Activated naive CD4-positive, alpha-beta T cell treated with Interleukin-2 at 50 U/mL for 16 hours (primary cell): Measurements from ENCODE around the gene CRELD2.

ENCODE experiments used
- DNase-seq: peaks from one replicate; pipeline ENCODE4 v3.0.0-alpha.2; 2020

Gene CRELD2

DNA sequence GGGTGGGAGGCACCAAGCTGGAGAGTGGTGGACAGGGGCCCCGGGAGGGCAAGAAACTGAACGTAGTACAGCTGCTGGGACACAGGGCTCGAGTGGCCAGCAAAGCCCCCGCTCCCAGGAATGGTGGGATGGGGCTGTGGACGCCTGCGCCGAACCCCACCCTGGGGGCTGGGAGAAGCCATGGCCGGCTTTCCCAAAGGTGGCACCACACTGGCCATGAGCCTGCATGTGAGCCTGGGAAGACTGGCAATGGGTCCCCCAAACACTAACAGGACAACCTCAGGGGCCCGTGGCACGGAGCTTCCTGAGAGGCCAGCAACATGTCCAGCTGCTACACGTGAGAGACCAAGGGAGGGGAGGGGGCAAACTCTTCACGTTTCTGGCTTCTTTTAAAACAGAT is 4.2 kb upstream of the CRELD2 start:
- no peak for DNase-seq

DNA sequence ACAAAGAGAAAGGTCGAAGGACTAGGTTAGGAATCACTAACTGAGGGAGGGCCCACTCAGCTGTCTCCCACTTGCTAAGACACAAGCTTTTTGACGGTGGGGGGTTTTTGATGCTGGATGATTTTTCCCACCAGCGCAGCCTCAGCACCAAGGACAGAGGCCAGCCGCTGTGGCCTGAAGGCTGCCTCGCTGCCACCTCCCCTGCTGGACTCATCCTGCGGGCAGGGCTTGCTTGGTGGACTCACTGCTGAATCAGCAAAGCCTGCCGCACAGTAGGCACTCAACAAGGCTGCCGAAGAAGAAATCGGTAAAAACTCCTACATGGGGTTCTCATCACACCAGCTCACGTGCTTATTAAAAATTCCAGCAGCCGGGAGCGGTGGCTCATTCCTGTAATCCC is 2.8 kb upstream of the CRELD2 start:
- DNase-seq: no peak

DNA sequence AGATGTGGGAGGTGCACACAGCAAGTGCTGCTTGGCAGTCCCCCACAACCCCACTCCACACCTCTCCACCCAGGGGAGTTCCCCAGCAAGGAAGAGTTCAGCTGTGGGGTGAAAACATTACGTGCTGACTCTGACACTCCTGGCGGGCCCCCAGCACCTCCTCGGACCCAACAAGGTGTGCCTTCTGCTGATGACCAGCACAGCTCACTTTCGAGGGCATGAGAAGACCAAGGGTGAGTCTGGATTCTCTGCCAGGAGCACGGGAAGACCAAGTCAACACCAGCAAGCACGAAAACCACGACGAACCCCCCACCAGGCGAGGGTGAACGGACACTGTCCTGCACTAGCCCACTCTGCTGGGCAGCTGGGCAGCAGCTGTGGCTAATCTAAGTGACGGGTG is 1.6 kb upstream of the CRELD2 start:
- DNase-seq: no peak

DNA sequence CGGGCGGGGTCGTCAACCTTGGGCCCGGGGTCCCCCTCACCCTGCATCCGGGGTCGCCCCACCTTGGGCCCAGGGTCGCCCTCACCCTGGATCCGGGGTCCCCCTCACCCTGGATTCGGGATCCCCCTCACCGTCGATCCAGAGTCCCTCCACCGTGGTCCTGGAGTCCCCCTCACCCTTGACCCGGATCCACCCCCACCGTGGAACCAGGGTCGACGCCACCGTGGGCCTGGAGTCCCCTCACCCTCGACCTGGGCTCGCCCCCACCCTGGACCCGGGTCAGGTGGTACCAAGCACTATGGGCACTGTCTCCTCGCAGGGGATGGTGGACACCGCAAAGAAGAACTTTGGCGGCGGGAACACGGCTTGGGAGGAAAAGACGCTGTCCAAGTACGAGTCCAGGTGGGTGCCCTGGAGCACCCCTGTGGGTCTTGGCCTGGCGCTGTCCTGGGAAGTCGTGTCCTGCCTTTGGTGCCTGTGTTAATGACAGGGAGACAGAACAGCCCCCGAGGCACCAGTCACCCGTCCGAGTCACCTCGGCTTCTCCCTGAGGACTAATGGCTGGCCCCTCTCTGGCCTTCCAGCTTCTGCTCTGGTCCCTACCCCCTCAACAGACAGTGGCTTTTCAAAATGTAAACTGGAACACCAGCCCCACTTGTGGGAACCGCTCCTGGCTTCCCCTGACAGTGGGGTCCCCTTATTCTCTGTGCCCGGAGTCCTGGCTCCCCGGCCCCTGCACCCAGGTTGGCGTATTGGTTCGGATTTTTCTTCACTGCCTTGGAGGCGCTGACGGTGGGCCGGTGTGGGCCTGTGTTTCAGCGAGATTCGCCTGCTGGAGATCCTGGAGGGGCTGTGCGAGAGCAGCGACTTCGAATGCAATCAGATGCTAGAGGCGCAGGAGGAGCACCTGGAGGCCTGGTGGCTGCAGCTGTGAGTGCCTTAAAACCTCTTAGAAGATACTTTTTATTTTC is 762 bp downstream of the CRELD2 start:
- DNase-seq: no peak

DNA sequence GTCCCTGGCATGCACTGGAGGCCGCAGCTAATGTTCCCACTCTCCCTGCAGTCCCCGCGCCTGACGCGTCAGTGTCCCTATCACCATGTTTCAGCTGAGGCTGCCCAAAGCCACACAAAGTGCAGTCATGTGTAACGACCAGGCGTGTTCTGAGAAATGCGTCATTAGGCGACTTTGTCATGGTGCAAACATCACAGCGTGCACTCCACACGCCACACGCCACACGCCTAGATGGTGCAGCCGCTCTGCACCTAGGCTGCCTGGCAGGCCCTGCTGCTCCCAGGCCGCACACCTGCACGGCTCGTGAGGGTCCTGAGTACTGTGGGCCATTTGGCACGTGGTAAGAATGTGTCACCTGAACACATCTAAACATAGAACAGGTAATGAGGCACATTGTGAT is 2.4 kb downstream of the CRELD2 start:
- DNase-seq: no peak

DNA sequence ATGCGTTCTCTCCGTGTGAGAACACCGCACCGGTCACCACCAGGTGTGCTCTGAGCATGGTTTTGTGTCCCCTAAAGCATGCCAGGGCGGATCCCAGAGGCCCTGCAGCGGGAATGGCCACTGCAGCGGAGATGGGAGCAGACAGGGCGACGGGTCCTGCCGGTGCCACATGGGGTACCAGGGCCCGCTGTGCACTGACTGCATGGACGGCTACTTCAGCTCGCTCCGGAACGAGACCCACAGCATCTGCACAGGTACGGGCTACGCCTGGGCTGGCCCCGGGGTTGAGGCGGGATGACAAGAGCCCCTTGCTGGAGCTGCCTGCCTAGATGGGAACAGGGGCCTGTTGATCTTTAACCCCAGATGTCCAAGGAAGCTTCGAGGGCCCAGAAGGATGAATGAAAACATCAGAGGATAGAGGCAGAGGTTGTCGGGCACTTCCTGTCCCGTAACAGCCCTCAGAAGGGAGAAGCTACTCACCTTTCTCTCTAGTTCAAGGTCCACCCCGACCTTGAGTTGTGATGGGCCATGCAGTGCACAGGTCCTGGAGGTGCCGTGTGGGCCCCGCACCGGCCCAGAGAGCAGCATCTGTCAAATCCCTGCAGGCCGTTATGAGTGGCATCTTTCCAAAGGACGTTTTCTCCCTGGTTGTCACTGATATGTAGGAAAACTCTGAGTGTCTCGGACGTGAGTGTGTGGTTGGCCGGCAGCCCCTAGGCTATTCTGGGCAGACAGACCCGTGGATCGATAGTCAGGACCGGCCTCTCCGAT is 3.3 kb downstream of the CRELD2 start:
- no peak for DNase-seq

DNA sequence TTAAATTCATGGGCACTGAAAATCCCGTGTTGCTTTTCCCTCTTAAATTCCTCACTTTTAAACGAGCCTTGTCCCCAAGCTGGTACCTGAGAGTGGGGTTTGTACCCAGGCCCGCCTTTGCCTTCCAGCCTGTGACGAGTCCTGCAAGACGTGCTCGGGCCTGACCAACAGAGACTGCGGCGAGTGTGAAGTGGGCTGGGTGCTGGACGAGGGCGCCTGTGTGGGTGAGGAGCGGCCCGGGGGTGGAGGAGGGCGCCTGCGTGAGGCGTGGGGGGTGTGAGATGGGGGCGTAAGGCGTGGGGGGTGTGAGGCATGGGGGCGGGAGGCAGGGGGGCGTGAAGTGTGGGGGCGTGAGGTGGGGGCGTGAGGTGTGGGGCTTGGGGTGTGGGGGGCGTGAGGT is 4.0 kb downstream of the CRELD2 start:
- DNase-seq: no peak

DNA sequence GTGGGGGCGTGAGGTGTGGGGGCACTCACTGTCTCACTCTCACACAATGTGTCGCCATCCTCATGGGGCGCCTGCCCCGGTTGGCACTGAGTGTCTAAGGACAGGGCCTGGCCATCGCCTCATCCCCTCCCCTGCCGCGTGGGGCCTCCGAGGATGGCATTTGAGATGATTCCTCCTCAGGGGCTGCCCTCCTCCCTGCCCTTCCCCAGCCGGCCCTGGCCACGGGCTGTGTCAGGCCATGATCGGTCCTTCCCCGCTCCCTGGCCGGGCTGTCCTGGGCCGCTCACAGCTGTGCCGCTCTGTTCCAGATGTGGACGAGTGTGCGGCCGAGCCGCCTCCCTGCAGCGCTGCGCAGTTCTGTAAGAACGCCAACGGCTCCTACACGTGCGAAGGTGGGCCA is 4.5 kb downstream of the CRELD2 start:
- DNase-seq: no peak

DNA sequence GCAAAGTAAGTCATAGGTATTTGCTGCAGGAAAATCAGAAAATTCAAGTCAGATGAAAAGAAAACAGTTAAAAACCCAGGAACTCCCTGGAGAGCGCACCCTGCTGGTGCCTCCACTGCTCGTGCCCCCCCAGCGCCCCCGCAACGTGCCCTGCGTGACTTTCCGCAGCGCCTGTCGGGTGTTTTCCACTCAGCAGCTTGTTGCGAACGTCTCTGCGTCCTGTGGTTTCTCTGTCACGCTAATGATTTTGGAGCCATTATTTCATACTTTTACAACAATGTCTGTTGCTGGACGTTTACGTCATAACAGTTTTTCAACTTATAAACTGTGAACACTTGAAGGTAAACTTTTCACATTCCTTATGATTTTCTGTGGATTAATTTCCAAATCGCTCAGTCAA is 5.0 kb downstream of the CRELD2 start:
- peak; percentile 38 for DNase-seq

DNA sequence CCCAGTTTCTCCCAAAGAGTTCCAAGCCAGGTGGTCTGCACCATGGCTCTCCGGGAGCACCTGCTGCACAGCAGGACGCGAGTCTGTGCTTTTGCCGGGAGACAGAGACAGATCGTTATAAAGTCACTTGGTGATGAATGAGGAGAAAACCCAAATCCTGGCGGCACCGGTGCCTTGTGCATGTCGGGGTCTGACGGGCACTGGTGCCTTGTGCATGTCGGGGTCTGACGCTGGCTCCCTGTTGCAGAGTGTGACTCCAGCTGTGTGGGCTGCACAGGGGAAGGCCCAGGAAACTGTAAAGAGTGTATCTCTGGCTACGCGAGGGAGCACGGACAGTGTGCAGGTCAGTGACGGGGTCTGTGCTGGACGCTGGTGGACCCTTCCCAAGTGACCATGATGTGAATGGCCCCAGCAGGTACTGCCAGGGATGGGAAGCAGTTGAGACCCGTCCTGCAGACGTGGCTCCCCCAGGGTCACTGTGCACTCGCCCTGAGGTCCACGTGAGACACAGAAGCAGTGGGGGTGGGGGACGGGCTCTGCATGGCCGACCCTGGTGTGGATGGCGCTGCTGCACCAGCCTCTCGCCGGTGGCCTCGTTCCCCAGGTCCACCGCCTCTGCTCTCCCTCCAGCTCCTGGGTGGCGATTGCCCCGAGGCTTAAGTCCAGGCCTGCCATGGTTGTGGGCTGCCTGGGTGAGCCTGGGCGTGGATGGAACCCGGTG is 5.8 kb downstream of the CRELD2 start:
- DNase-seq: no peak

DNA sequence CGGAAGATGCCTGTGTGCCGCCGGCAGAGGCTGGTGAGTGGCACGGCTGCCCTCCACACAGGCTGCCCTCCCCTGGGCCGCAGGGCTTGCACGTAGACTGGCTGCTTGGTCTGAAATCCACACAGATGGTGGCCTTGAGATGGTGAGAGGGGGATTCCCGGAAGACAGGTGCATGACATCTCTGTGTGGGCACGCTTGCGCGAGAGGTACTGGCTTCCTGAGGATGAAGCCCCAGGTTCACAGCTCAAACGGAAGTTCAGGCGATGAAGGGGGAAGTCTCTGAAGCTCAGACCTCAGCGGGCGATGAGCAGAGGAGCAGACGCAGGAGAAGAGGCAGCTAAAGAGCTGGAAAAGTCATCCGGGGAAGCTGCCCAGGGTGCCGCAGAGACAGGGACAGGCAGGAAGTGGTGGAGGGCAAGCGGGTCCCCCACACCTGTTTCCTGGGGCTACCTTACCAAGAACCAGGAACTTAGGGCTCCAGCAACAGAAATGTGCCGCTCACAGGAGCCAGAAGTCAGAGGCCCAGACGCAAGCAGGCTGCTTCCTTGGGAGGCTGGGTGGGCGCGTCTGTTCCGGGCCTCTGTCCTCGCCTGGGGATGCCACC is 7.2 kb downstream of the CRELD2 start:
- DNase-seq: peak; percentile 73

DNA sequence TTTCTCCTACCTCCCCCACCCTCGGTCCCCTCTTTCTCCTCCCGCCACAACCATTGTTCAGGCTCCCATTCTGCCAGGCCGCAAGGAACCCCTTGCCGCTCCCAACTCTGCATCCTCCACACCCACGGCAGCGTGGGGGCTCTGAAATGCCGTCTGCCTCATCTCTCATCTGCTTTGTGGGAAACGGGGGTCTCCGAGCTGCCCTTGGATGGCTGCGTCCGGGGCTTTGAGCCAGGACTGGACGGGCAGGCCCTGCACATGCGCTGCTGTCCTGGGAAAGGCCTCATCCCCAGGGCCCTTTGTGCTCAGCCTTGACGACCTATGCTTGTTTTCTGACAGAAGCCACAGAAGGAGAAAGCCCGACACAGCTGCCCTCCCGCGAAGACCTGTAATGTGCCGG is 8.5 kb downstream of the CRELD2 start:
- no peak for DNase-seq

DNA sequence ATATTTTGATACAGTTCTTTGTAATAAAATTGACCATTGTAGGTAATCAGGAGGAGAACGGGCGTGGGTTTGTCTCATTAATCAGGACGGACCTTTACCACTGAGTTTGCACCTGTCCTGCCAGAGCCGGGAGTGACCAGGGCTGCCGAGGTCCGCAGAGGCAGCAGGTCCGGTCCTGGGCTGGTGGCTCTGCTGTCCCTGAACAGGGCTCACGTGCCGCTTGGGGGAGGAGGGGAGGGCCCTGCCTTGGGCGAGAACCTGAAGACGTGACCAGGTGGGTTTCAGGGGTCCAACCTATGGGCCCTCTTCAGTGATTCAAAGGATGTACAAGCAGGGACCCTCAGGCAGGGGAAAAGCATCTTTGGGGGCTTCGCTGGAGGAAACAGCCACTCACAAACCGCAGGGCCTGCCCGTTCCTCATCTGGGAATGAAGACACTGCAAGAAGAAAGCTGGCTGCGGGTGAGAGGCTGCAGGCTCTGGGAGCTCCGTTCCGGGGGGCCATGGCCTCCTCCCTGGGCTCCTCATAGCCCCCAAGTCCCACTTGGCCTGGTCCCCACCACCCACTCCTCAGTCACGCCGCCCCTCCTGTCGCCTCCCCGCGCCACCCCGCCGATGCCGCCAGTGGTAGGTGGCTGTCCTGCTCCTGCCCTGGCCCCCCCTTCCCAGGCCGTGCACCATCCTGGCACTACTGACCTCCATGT is 9.2 kb downstream of the CRELD2 start:
- no peak for DNase-seq

DNA sequence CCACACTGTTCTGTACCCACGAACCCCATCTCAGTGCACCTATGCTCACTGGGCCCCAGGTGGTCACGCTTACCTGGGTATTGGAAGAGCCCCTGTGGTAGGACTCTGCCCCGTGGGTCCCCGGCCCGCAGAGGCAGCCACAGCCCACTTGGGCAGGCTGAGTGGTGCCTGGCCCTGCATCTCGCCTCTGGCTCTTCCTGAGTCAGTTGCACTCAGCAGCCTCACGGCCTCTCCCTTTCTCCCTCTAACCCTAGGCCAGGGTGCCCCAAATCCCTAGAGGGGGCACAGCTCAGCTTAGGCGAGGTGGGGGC is 9.7 kb downstream of the CRELD2 start:
- DNase-seq: no peak

DNA sequence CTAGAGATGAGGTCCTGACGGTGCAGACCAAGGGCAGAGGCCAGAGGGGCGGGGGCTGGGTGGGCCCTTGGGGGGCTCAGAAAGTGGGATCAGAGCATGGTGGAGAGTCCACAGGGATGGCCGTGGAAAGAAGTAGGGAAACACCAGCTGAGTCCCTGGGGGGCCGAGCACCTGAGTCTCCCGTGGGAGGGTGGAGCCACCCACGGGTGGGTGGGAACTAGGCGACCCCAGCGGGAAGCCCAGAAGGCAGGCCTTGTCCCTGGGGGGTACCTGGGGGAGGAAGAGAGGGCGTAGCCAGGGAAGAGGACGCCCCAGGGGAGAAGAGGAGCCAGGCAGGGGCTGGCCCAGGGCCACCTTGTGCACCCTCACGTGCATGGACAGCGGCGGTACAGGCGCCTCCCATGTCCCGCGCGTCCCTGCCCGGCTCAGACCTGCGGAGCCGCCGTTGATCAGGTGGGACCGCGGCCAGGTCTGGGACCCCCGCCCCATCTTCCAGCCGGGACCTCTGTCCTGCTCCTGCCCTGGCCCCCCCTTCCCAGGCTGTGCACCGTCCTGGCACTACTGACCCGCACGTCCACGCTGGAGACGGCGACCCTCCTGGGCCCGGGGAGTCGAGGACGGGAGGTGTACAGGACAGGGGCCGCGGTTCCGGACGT is 10.2 kb downstream of the CRELD2 start:
- DNase-seq: no peak

DNA sequence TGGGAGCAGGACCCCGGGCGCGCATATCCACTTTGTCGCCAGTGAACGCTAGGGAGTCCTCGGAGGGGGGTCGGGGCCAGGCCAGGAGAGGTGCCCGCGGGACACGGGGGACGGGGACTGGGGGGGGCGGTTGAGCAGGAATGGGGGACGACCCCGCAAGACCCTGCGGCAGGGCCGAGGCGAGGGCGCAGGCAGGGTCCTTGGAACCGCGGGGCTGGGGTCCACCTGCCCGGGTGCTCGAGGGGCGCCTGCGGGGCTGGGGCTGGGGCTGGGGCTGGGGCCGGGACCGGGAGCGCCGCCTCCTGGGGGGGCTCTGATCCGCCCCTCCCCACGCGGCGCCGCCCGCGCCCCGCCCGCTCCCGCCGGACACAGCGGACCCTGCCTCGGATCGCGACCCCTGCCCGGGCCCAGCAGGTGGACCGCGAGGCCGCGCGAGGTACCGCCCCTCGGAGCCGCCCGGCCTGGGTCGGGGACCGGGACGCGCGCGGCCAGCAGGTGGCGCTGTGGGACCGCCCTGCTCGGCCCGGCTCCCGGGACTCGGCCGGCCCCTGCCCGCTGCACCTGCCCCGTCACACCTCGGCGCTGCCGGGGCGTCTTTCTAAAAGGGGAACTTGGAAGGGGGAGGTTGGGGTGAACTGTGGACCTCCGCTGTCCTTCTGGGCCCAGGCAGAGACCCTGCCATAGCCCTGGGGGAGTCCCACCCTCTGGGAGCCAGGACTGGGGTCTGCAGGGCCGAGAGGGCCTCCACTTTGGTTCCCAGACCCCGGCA is 11.0 kb downstream of the CRELD2 start:
- DNase-seq: peak; percentile 80

DNA sequence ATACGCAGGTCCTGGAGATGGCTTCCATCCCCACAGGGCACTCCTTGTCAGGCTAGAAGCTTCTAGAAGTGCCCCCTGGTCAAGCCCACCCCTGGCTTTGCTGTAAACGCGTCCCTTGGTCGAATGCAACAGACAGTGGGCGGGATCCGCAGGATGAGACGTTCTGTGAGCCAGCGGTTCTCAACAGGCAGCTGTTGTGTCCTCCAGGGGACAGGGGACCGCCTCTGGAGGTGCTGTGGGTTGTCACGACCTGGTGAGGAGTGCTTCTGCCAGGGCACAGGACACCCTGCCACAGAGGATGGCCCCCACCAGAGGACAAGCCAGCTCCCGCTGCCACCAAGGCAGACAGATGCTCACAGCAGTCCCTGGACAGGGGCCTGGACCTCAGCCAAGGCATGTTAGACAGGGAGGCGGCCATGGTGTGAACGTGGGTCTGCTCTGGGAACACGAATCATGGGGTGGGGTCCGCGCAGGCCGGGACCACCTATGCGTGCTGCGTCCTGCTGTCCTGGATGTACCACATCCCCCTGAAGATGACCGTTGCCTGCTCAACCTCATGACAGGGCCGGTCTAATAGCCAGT is 11.7 kb downstream of the CRELD2 start:
- DNase-seq: no peak

DNA sequence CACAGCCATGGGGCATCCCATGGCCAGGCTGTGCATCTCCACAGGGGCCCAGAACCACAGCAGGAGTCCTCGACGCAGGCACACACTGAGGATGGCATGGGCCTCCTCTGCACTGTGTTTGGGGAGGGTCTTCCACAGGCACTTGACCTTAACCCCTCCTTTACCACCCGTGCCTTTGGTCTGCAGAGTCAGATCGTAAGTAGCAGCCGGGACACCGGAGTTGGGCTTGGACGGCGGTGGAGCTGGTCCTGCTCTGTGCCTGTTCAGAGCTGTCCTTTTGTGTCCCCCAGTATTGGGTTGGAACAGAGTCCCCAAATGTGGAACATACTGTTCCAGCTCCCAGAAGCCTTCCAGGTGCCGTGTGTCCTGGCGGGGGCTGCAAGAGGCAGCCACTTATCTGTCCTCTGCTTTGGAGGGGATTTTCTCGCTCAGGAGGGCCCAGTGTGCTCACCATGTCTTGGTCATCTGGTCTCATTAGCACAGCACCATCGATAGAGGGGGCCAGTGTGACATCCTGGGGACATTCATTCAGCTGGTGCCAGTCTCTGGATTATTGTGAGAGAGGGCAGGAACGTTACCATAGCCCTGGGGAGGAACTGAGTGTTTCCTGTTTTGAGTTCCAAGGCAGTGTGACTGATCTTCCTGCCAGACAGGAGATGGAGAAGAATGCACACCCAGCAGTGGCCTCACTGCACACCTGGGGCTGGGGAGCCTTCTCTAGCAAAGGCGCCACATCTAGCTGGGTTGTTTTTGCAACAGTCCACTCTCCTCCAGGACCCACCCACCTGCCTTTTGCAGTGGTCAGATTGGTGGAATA is 12.4 kb downstream of the CRELD2 start:
- peak; percentile 54 for DNase-seq

DNA sequence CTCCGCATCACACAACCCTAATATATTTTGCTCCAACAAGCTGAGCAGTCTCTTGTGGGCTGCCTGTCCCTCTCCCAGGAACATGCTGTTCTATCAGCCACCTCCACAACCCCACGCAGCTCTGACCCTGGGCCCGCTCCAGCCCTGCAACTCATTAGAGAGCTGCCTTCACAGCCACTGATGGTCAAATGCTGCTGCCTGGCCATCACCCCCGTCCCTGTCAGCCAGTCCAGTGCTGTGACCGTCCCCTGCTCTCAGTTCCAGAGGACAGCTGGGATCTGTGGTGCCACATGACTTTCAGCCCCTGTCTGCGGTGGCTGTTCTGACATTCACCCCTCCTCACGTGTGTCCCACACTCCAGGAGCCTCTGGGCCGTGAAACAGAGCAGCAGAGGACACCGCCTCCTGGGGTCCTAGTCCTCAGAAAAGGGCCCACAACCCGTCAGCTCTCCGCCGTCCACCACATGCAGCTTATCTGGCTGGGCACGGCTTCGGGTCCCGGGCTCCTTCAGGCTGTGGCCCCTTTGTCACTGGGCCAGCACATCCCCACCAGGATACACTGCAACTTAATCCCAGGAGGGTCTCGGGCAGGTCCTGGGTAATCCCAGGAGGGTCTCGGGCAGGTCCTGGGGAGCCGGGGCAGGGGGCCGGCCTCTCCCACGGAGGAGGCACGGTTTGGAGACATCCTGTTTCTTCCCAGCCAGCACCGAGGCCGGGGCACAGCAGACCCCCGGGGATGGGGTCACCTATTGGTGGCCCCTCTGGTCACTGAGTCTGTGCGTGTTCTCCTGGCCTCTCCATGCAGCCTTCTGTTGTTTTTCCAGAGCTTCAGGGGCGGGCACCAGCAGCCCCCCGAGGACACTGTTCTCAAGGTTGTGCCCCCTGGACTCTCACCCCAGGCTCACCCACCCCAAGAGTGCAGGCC is 15.1 kb downstream of the CRELD2 start:
- no peak for DNase-seq
